ENCODE data around the gene ZNF273. TPM values are rescaled to one million over a fixed set of nuclear protein-coding genes. Genes with fewer than 3 reads are reported as not detected.

Gene ZNF273
- polyA plus RNA-seq, 1 of the 3 experiments (the other 2 are of a cell fraction) = 2.3 TPM

GRCh38 chr7:64904008-64904407 is 935 bp downstream of the ZNF273 start (continued):
- TF ChIP-seq, protein P1, sequence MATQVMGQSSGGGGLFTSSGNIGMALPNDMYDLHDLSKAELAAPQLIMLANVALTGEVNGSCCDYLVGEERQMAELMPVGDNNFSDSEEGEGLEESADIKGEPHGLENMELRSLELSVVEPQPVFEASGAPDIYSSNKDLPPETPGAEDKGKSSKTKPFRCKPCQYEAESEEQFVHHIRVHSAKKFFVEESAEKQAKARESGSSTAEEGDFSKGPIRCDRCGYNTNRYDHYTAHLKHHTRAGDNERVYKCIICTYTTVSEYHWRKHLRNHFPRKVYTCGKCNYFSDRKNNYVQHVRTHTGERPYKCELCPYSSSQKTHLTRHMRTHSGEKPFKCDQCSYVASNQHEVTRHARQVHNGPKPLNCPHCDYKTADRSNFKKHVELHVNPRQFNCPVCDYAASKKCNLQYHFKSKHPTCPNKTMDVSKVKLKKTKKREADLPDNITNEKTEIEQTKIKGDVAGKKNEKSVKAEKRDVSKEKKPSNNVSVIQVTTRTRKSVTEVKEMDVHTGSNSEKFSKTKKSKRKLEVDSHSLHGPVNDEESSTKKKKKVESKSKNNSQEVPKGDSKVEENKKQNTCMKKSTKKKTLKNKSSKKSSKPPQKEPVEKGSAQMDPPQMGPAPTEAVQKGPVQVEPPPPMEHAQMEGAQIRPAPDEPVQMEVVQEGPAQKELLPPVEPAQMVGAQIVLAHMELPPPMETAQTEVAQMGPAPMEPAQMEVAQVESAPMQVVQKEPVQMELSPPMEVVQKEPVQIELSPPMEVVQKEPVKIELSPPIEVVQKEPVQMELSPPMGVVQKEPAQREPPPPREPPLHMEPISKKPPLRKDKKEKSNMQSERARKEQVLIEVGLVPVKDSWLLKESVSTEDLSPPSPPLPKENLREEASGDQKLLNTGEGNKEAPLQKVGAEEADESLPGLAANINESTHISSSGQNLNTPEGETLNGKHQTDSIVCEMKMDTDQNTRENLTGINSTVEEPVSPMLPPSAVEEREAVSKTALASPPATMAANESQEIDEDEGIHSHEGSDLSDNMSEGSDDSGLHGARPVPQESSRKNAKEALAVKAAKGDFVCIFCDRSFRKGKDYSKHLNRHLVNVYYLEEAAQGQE (IDR thresholded peaks at IDR 0.05; ENCODE audit: low read depth, low read length) = no peak

DNA sequence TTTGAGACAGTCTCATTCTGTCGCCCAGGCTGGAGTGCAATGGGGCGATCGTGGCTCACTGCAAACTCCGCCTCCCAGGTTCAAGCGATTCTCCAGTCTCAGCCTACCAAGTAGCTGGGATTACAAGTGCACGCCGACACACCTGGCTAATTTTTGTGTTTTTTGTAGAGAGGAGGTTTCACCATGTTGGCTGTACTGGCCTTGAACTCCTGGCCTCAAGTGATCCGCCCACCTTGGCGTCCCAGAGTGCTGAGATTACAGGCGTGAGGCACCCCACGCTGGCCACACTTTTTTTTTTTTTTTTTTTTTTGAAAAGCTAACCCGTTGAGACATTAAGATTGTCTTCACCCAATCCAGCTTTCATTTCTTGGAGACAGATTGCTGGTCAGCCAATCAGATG is 2.1 kb downstream of the ZNF273 start:
- H3K9me2 ChIP-seq = no peaks in the 10 kb centered on the region
- H3K27ac ChIP-seq (ENCODE audit: low read depth in 2 of 2, low read length in 1 of 2) = no peak overlapping the region
- H3K27me3 ChIP-seq (ENCODE audit: insufficient read depth) = no peaks in the 10 kb centered on the region
- ChIA-PET POLR2A (no interaction called here), CTCF (no interaction called here)
- no peak for TF ChIP-seq EP300 (IDR thresholded peaks at IDR 0.05; ENCODE audit: borderline replicate concordance in 1 of 2, low read depth in 1 of 2, low read length in 1 of 2)
- no peak for TF ChIP-seq SIN3A (IDR thresholded peaks at IDR 0.05; ENCODE audit: borderline replicate concordance, low read depth, low read length)
- no peak for TF ChIP-seq FOSL2 (IDR thresholded peaks at IDR 0.05; ENCODE audit: borderline replicate concordance, low read depth)
- no peak for TF ChIP-seq FOXM1 (IDR thresholded peaks at IDR 0.05; ENCODE audit: low read depth)
- TF ChIP-seq, protein P2, sequence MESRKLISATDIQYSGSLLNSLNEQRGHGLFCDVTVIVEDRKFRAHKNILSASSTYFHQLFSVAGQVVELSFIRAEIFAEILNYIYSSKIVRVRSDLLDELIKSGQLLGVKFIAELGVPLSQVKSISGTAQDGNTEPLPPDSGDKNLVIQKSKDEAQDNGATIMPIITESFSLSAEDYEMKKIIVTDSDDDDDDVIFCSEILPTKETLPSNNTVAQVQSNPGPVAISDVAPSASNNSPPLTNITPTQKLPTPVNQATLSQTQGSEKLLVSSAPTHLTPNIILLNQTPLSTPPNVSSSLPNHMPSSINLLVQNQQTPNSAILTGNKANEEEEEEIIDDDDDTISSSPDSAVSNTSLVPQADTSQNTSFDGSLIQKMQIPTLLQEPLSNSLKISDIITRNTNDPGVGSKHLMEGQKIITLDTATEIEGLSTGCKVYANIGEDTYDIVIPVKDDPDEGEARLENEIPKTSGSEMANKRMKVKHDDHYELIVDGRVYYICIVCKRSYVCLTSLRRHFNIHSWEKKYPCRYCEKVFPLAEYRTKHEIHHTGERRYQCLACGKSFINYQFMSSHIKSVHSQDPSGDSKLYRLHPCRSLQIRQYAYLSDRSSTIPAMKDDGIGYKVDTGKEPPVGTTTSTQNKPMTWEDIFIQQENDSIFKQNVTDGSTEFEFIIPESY (IDR thresholded peaks at IDR 0.05; ENCODE audit: borderline replicate concordance, low read depth) = no peak
- peaks cover 70% of the 10 kb centered on the region for H3K79me2 ChIP-seq (ENCODE audit: insufficient read depth)
- no peaks in the 10 kb centered on the region for H3F3A ChIP-seq (replicated peaks; ENCODE audit: insufficient read depth)
- no peaks in the 10 kb centered on the region for H3K9me3 ChIP-seq
- no peak overlapping the region for H2AFZ ChIP-seq (ENCODE audit: low read depth)
- DNase-seq = no peak
- H3K4me3 ChIP-seq (ENCODE audit: low read depth in 2 of 2, low read length in 1 of 2) = peak overlapping the region in 1 of 2 experiments; percentile 22; a peak in 1 of 4 replicates
- H3K4me2 ChIP-seq = no peak overlapping the region; the same call in 1 of the 2 replicates
- H4K20me1 ChIP-seq (ENCODE audit: insufficient read depth) = no peaks in the 10 kb centered on the region; the same call in 1 of the 2 replicates
- no peak overlapping the region for H3K9ac ChIP-seq
- peaks cover 0 to 13% of the 10 kb centered on the region in 2 experiments for H3K36me3 ChIP-seq (replicated peaks in 1 of 2; ENCODE audit: control insufficient read depth in 1 of 2, insufficient read depth in 2 of 2, low read length in 1 of 2)
- 91% methylated on average over 12 of the region's 12 CpGs for WGBS (ENCODE audit: low lambda C conversion rate)
- peaks cover 0 to 17% of the 10 kb centered on the region in 2 experiments; a peak in 3 of 4 replicates for H3K4me1 ChIP-seq (ENCODE audit: control insufficient read depth in 1 of 2, insufficient read depth in 2 of 2, low read depth in 1 of 2, low read length in 1 of 2)

DNA sequence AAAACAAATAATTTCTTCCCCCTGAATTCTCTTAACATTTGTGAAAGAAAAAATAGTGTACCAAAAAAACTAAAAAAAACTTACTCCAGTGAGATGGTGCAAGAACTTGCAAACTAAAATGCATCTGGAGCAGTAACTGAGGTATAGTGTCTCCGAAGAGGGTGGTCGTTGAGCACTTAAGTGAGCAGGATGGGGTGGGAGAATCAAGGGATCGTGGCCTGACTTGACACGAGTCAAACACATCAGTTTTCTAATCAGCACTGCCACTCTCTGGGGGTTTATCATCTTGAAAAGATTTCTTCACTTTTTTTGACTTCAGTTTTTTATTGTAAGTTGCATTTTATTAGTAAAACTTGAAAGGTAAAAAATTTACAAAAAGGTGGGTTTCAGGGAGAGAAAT is 2.5 kb downstream of the ZNF273 start:
- peak overlapping the region; percentile 31; the same call in 1 of the 2 replicates for H3K4me2 ChIP-seq
- H2AFZ ChIP-seq (ENCODE audit: low read depth) = no peak overlapping the region
- POLR2A ChIA-PET = no interaction called here
- no peak for TF ChIP-seq CHD2 (IDR thresholded peaks at IDR 0.05; ENCODE audit: low read length, partially characterized antibody)
- TF ChIP-seq JUND (IDR thresholded peaks at IDR 0.05) = no peak
- no peak for TF ChIP-seq YY1 (IDR thresholded peaks at IDR 0.05; ENCODE audit: low read depth)
- no peak for TF ChIP-seq EZH2phosphoT487 (IDR thresholded peaks at IDR 0.05; ENCODE audit: borderline replicate concordance, low read depth)
- TF ChIP-seq MEF2A (IDR thresholded peaks at IDR 0.05; ENCODE audit: borderline replicate concordance, low read depth) = no peak
- TF ChIP-seq CTCF (IDR thresholded peaks at IDR 0.05) = no peak
- no peak for TF ChIP-seq NFIC (IDR thresholded peaks at IDR 0.05; ENCODE audit: borderline replicate concordance)
- no peak for TF ChIP-seq FOXM1 (IDR thresholded peaks at IDR 0.05; ENCODE audit: low read depth)
- TF ChIP-seq, protein P1 (IDR thresholded peaks at IDR 0.05; ENCODE audit: low read depth, low read length) = no peak

More for the DNA sequence above, 2.5 kb downstream of the ZNF273 start:
- Histone ChIP-seq H3F3A (replicated peaks; ENCODE audit: insufficient read depth) (no peaks in the 10 kb centered on the region), H4K20me1 (ENCODE audit: insufficient read depth) (no peaks in the 10 kb centered on the region; the same call in 1 of the 2 replicates), H3K9me3 (no peaks in the 10 kb centered on the region), H3K27ac (ENCODE audit: low read depth in 2 of 2, low read length in 1 of 2) (no peak overlapping the region), H3K4me3 (ENCODE audit: low read depth in 2 of 2, low read length in 1 of 2) (peak overlapping the region in 1 of 2 experiments; percentile 22; a peak in 1 of 4 replicates), H3K9me2 (no peaks in the 10 kb centered on the region), H3K9ac (no peak overlapping the region), H3K27me3 (ENCODE audit: insufficient read depth) (no peaks in the 10 kb centered on the region), H3K36me3 (replicated peaks in 1 of 2; ENCODE audit: control insufficient read depth in 1 of 2, insufficient read depth in 2 of 2, low read length in 1 of 2) (peaks cover 0 to 17% of the 10 kb centered on the region in 2 experiments), H3K4me1 (ENCODE audit: control insufficient read depth in 1 of 2, insufficient read depth in 2 of 2, low read depth in 1 of 2, low read length in 1 of 2) (peaks cover 0 to 17% of the 10 kb centered on the region in 2 experiments; a peak in 3 of 4 replicates), H3K79me2 (ENCODE audit: insufficient read depth) (peaks cover 74% of the 10 kb centered on the region)
- CTCF ChIA-PET = no interaction called here
- DNase-seq = no peak
- 89% methylated on average over 4 of the region's 4 CpGs for WGBS (ENCODE audit: low lambda C conversion rate)

All from SK-N-SH (cell line).